ENCODE results near the gene PCCA. TPM values are rescaled to one million over a fixed set of nuclear protein-coding genes. Genes with fewer than 3 reads are reported as not detected.
"Not testable (repeated sequence)": the region's sequence is repeated elsewhere in the genome, so short reads cannot be mapped to it uniquely, and the experiment has no call there.

Gene PCCA
- polyA plus RNA-seq, 1 donor = 27.5 TPM

DNA sequence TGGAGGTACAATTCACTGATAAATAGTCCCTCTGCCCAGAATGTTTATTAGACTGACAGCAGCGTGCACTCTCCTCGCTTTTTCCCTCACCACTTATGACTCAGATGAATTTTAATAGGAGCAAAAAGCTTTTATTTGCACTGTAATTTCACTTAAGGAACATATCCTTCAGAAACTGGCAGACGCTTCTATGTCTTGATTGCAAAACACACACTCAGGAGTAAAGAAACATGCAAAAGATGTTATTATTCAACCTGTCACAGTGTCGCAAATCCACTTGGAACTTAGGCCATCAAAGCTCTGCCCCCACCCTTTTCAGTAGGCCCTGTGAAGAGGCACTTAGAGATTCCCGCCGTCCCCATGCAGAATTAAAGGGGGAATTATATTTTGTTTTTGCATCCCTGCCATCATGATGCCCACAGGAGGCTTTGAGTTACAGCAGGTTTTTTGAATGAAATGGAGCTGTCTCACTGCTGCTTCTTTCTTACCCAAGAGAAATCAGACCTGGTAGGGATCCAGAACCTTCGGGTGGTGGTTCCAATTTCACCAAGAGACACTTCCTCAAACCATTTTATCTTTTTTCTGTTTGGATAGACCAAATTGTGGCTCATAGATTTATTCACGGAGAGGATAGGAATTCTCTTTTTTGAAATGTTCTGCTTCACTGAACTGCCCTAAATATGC is 425.2 kb downstream of the PCCA start:
- no peak for DNase-seq

- peak; percentile 78 for DNase-seq
Measured at GRCh38 chr13:100514788-100515409, 426.0 kb downstream of the PCCA start.

DNA sequence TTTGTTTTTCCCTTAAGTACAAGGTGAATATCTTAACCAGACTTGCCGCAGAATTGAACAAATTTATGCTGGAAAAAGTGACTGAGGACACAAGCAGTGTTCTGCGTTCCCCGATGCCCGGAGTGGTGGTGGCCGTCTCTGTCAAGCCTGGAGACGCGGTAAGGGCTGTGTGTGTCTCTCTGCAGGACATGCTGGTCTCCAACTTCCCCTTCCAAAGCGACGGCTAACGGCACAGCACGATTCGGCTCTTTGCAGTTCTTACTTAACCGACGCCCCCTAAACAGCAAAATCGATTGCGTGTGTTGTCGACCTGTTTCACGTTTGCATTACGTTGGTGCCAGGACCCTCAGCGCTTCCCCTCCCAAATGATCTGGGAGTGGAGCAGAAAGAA is 426.5 kb downstream of the PCCA start:
- no peak for DNase-seq

- no peak for DNase-seq
Measured at GRCh38 chr13:100517135-100517534, 428.2 kb downstream of the PCCA start.

- no peak for DNase-seq
Measured at GRCh38 chr13:100517728-100518127, 428.8 kb downstream of the PCCA start.

DNA sequence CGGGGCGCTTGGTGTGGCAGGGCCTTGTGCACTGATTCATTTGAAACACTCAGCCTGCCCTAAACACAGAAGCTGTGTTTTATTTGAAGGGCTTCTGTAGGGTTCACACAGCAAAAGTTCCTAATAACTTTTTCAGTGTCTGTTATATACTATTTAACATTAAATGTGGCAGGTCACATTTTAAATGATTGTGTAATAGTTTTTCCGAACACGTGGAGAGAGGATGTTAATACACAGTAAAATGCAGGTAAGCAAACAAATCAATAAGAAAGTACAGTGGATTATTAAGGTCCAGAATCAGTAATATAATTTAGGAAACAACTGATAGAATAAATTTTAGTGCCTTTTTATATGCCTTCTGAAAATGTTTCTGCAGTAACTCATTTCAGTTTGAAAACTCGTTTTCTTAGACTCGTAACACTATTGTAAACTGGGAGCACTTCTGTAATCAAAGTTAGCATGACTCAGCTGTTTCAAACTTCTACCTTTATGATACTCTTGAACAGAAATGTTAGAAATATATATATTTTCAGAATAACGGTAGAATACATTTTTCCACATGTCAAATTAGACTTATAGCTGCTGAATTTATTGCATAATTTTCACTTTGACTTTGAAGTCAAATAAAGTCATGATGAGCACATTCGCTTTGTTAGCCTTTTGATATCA is 429.6 kb downstream of the PCCA start:
- no peak for DNase-seq

DNA sequence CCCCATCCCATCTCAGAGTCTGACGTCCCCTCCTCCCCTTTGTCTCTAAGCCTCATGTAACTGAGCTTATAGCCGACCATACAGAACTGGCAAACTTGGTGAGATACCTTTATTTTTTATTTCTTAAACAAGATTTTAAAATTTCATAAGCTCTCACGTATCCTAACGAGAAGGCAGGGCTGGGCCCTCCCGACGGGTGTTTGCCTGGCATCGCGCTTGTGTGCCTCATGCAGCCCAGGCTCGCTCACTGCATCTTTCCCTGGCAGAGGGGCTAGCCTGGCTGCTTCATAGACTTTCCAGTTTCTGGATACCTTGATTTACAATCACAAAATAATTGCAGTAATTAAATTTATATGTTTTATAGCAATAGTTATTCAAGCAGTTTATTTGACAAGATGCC is 430.7 kb downstream of the PCCA start:
- no peak for DNase-seq

DNA sequence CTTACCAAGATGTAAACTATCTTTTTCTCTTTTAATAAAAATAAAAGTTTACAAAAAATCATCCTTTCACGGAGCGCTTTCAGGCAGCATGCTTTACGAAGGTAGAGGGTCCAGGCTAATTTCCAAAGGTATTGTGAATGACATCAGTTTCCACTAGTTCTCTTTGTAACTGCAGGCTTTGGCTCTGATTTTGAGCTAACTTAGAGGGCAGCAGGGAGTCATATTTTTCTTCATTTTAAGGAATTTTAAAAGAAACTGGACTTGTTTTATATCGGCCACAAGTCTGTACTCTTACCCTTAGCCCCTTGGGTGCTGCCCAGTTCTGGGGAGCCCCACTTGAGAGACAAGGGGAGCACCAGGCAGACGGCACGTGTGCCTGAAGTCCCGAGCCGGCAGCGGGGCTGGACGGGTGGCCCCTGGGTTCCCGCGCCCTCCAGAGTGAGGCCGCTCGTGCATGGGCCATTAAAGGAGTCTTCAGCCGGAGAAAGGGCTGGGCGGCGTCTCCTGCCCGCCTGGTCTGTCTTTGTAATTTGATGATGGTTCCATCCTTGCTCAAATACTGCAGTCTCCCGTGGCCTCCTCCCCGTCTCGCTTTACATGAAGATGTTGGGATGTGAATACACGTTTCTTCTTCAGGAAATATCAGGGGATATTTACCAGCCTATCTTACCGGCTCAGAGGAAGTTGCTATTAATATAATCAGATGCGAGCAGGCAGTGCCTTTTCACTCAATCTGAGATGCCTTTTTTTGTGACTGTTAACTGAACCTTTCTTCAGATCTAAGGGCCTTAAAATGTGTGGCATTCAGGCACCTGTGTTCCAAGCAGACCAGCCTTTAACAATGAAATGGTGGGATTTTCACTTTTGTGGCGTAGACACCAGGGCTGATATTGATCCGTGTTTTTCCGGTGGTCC is 432.3 kb downstream of the PCCA start:
- DNase-seq = no peak

- no peak for DNase-seq
Measured at GRCh38 chr13:100521851-100522617, 433.1 kb downstream of the PCCA start.

GRCh38 chr13:100522618-100523309 is 433.9 kb downstream of the PCCA start:
- no peak for DNase-seq

DNA sequence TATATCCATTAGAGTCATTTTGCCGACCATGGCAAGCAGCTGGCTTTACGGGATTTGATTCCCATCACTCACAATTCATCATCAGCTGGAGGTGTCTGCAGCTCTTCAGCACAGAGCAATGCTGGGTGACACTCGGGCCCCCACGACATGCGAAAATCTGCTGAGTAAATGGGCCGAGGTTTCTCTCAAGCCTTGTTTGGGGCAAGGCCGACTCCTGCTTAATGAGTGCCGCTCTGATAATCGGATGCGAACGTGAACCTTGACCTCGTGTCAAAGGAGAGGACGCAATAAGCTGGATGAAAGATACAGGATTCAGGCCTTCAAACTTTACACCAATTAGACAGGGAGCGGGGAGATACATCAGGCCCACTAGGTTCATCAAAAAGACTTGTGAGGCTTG is 434.5 kb downstream of the PCCA start:
- no peak for DNase-seq

GRCh38 chr13:100523981-100524386 is 435.1 kb downstream of the PCCA start:
- DNase-seq = no peak

GRCh38 chr13:100524688-100525087 is 435.8 kb downstream of the PCCA start:
- not testable (repeated sequence) for DNase-seq

DNA sequence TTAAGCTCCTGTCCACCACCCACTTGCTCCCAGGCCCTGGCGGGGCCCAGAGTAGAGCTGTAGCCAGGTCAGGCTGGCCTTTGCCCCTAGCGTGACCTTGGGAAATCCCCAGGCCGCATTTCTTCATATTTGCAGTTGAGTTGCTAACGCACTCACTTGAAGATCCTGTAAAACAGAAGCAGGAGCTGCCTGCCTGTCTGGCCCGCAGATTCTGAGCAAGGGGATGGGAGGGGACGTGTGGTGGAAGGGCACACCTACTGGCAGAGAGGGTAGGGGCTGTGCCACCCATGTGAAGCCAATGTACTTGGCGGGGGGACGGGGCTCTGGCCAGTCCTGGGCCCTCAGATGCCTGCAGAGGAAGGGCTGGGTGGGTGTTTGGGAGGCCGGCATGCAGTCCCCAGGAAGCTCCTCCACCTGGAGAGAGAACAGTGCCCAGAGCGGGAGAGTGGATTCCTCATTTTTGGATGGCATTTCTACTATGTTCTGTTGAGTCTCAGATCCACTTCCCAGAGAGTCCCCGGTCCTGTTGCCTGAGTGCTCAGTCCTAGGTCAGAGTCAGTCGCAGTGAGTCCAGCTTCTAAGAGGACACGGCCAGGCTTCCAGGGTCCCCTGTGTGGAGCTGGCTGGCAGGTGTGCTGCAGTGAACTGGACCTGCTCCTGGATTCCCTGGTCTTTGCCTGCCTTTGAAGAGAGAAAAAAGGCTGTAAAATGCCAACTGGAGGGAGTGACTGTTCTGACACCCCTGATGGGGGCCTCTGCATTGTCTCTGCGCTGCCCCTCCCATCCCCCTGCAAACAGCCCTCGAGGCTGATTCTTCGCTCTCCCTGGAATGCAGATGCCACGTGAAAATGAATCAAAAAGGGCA is 436.8 kb downstream of the PCCA start:
- DNase-seq = no peak

DNA sequence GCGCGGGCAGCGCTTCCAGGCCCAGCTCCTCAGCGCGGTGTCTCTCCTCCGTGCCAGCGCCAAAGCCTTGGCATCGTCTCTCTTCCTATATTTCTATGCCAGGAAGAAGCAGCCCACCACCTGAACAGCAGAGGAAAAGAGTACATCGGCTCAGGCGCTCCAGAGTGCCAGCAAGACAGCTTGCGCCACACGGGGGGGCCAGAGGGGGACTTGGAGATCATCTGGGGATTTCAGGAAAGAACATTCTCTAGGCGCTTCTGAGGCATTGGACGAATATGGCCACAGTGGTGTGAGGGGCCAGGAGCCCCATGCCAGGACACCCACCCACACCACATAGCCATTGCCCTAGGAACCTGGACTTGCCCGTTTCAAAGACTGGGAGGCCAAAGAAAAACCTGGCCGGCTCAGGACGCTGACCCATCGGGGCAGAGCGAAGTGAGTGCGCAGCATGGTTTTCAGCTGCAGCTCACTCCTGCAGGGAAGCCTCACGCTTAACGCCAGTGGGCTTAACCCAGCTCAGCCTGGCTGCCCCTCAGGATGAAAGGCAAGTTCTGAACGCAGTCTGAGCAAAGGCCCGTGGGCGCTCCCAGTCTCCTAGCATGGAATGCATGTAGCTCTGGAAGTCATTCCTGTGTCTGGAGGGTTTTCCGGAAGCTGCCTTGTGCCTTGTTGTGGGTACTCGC is 437.6 kb downstream of the PCCA start:
- no peak for DNase-seq

DNA sequence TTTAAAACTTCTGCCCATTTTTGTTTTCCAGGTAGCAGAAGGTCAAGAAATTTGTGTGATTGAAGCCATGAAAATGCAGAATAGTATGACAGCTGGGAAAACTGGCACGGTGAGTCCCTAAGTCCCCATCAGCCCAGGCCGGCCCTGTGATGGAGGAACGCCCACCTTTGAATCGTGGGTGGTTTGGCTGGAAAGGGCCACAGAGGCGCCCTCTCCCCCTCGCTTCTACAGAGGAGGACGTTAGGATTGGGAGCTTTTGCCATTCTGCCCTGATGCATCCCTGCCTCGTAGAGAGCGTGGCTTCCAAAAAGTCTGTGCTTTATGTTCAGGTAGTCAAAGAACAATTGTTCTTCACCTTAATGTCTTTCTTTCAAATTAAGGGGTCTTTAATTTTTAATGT is 438.8 kb downstream of the PCCA start:
- DNase-seq = no peak

- no peak for DNase-seq
Measured at GRCh38 chr13:100528353-100528752, 439.5 kb downstream of the PCCA start.

GRCh38 chr13:100528820-100529219 is 439.9 kb downstream of the PCCA start:
- DNase-seq = no peak

DNA sequence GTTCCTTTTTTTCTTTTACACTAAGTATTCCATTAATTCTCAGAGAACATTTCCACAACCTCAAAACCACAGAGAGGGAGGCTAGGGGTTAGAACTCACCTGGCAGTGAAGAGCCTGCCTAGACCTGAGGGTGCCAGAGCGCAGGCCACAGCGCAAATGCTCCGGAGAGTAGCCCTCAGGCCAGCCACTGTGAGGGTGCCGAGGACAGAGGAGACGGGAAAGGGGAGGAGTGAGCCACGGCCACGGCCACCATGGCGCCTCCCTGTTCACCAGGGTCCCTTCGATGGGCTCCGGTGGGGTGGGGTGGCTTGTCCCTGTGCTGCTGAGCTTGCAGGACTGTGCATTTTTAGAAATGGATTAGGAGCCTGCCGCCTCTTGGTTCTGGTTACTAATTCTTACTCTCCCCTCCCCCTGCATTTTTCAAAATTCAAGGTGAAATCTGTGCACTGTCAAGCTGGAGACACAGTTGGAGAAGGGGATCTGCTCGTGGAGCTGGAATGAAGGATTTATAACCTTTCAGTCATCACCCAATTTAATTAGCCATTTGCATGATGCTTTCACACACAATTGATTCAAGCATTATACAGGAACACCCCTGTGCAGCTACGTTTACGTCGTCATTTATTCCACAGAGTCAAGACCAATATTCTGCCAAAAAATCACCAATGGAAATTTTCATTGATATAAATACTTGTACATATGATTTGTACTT is 440.9 kb downstream of the PCCA start:
- DNase-seq = no peak

Measured in hindlimb muscle (tissue), 1 donor.